ENCODE results near the gene SLC5A12.

The SLC5A12 gene

DNA sequence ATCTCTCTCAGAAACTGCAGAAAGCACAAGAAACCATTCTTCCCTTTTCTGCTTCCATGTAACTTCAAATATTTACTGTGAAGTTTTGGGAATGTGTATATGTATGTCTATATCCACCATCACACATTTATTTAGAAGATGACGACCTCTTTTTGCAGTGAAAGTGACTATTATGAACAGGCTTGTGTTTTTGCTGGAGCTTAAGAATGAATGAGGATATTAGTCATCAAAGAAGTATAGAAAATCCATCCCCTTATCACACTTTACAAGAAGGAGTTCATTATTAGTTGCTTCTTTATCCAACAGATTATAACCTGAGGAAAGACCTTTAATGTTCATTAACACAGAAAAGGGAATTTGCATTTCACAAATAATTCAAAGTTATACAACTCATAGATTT lies 21.1 kb upstream of the SLC5A12 start:
- Histone ChIP-seq H3K4me3 (no peak overlapping the region), H3K27ac (no peak overlapping the region)
- TF ChIP-seq, protein P1, sequence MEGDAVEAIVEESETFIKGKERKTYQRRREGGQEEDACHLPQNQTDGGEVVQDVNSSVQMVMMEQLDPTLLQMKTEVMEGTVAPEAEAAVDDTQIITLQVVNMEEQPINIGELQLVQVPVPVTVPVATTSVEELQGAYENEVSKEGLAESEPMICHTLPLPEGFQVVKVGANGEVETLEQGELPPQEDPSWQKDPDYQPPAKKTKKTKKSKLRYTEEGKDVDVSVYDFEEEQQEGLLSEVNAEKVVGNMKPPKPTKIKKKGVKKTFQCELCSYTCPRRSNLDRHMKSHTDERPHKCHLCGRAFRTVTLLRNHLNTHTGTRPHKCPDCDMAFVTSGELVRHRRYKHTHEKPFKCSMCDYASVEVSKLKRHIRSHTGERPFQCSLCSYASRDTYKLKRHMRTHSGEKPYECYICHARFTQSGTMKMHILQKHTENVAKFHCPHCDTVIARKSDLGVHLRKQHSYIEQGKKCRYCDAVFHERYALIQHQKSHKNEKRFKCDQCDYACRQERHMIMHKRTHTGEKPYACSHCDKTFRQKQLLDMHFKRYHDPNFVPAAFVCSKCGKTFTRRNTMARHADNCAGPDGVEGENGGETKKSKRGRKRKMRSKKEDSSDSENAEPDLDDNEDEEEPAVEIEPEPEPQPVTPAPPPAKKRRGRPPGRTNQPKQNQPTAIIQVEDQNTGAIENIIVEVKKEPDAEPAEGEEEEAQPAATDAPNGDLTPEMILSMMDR (IDR thresholded peaks at IDR 0.05) = no peak
- no peak for DNase-seq (ENCODE audit: low spot score)

DNA sequence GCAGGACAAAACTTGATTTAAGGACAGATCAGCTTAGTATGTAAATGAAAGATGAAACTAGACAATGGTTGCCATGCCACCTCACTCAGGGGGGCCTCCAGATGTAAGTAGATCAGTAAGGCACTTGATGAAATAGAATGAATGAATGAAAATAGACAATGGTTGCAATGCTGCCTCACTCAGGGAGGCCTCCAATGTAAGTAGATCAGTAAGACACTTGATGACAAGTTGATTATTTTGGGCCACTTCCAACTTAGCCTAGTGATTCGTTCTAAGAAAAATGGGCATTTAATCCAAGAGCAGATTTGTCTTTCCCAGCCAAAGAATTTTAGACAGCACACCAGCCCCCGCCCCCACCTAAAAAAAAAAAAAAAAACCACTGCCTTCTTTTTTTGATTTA lies 19.2 kb upstream of the SLC5A12 start:
- Histone ChIP-seq H3K27ac (no peak overlapping the region), H3K4me3 (no peak overlapping the region)
- TF ChIP-seq, protein P1 (IDR thresholded peaks at IDR 0.05) = no peak
- no peak for DNase-seq (ENCODE audit: low spot score)

DNA sequence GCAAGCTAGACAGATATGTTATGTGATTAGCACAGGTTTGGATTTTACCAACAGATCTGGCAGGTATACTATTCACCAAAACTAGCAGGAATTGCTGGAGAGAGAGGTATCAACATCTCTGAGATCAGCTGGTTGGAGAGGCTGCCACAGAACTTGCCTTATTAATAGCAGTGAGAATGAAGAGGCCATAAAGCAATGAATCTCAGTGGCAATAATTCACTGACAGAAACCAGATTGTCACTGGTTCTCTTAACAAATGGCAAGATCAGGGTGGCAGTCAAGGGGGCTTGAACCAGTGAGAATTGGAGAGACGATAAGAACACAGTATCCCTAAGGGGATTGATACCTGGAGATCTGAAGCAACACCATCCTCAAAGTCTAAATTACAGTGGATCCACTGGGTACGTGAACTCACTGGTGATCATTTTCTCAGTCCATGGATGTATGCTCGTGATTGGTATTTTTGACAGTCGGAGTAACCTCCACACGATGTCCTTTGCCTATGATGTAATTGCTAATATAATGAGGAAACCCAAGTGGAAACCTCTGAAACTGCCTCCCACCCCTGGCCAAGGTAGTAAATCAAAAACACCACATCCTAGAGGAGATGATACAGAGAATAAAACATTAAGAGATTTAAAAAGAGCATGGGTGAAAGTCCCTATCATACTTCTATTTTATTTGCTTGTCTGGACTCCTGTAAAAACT lies 17.7 kb upstream of the SLC5A12 start:
- no peak overlapping the region for H3K4me3 ChIP-seq
- DNase-seq (ENCODE audit: low spot score) = no peak
- TF ChIP-seq, protein P1 (IDR thresholded peaks at IDR 0.05) = no peak
- H3K27ac ChIP-seq = no peak overlapping the region

DNA sequence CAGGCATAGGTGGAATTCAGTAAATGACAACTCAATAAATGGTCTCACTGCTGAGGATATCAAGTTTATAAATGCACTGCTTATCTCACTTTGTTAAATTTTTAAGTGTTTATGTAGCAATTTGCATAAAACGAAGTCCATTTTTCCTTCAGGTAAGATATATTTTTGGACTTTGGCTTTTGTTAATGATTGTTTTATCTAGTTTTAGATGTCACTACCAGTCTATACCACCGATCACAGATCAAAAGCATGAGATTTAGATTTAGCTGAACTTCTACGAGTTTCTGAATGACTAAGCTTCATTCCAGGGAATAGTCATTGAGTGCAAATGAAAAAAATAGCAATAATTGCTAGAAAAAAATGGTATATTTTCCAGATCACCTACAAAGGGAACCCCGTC lies 12.8 kb upstream of the SLC5A12 start:
- DNase-seq (ENCODE audit: low spot score) = no peak
- TF ChIP-seq, protein P1 (IDR thresholded peaks at IDR 0.05) = no peak
- Histone ChIP-seq H3K4me3 (no peak overlapping the region), H3K27ac (no peak overlapping the region)

DNA sequence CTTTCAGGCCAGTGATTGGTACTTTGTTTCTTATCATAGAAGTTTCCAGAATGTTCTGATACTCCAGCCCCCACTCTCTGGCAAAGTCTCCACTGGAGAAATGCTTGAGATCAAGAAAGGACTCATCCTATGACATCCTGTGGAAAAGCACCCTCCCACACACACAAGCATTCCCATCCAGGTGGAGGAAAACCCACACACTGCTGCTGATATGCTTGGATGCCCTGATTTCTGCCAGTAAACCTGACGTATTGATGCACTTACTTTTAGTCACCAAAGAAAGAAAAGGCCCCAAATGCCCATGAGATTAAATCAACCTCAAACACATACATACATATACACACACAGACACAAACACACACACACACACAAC lies 9.2 kb upstream of the SLC5A12 start:
- Histone ChIP-seq H3K4me3 (no peak overlapping the region), H3K27ac (no peak overlapping the region)
- TF ChIP-seq, protein P1 (IDR thresholded peaks at IDR 0.05) = no peak
- no peak for DNase-seq (ENCODE audit: low spot score)

DNA sequence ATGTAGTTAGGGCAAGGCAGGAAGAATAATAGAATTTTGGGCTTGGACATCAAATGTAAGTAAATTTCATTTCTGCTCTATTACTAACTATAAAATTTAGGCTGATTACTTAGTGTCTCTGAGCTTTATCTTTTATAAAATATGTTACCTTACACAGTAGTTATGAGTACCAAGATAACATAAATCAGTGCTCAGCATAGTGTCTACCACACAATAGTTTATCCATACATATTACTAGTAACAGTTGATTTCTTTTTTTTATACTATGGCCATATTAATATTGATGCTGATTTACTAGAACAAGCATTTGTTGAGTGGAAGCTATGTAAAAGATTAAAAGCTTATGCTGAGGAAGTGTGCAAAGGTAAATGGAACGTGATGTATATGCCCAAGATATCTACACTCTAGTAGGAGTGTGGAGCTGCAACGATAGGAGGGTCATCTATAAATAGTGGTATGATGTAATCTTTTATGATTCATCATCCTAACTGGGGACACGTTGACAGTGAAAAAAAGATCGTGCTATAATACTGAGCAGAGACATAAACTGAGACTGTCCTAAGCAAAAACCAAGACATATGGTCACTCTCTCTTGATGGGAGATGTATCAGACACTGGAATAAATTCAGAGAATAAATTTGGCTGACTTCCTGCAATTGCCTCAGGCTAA lies 8.7 kb upstream of the SLC5A12 start:
- DNase-seq (ENCODE audit: low spot score) = no peak
- H3K4me3 ChIP-seq = no peak overlapping the region
- TF ChIP-seq, protein P1 (IDR thresholded peaks at IDR 0.05) = no peak
- H3K27ac ChIP-seq = no peak overlapping the region

DNA sequence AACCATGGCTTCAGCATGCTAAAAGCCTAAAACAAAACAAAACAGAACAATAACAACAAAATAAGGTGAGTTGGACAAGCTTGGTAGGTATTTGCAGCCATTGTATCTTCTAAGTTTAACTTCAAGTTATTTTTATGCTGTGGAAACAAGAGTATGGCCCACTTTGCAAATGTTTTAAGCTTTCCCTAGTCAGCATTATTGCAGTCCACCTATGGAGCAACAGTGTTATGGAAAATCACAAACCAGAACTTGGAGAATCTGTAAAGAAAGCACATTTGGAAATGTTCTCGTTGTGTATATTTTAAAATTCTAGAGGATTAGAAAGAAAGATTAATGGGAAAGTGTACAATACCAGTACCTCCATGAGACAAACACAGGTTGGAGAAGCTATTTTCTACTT lies 7.4 kb upstream of the SLC5A12 start:
- H3K4me3 ChIP-seq = no peak overlapping the region
- TF ChIP-seq, protein P1 (IDR thresholded peaks at IDR 0.05) = no peak
- no peak for DNase-seq (ENCODE audit: low spot score)
- no peak overlapping the region for H3K27ac ChIP-seq
